GM23248 (cell line): ENCODE measurements around the gene YPEL4. TPM values are rescaled to one million over a fixed set of nuclear protein-coding genes. Genes with fewer than 3 reads are reported as not detected.

ENCODE experiments used
- DNase-seq: peaks from one replicate; pipeline ENCODE4 v3.0.0-alpha.2; 2015
- H2AFZ ChIP-seq: fragments of 200-600 bp; sonication (generic); 2 replicates; pipeline ENCODE4 v1.6.1; 2016; ENCODE audit warnings: antibody characterized with exemption
- H3F3A ChIP-seq: fragments of 200-600 bp; sonication (generic); 2 replicates; pipeline ENCODE4 v1.6.1; 2016; ENCODE audit warnings: mild to moderate bottlenecking, antibody characterized with exemption, mixed run types; ENCODE audit not compliant: insufficient read depth
- H3K27ac ChIP-seq: fragments of 200-600 bp; sonication (generic); 2 replicates; pipeline ENCODE4 v1.5.1; 2016; ENCODE audit warnings: mild to moderate bottlenecking
- H3K27me3 ChIP-seq: fragments of 200-600 bp; sonication (generic); replicated peaks from 2 replicates; pipeline ENCODE4 v1.6.1; 2016; ENCODE audit warnings: mild to moderate bottlenecking; ENCODE audit not compliant: insufficient read depth
- H3K36me3 ChIP-seq: fragments of 200-600 bp; sonication (generic); 2 replicates; pipeline ENCODE4 v1.6.1; 2016; ENCODE audit warnings: low read depth, mild to moderate bottlenecking
- H3K4me1 ChIP-seq: fragments of 200-600 bp; sonication (generic); 2 replicates; pipeline ENCODE4 v1.6.1; 2016; ENCODE audit warnings: mild to moderate bottlenecking; ENCODE audit not compliant: insufficient read depth
- H3K4me2 ChIP-seq: fragments of 200-600 bp; sonication (generic); one replicate; pipeline ENCODE4 v1.6.1; 2016; ENCODE audit warnings: mild to moderate bottlenecking; ENCODE audit not compliant: unreplicated experiment
- H3K4me3 ChIP-seq: fragments of 200-600 bp; sonication (generic); 2 replicates; pipeline ENCODE4 v1.5.1; 2016; ENCODE audit warnings: mild to moderate bottlenecking
- H3K79me2 ChIP-seq: fragments of 200-600 bp; sonication (generic); 2 replicates; pipeline ENCODE4 v1.6.1; 2016; ENCODE audit warnings: mild to moderate bottlenecking; ENCODE audit not compliant: insufficient read depth
- H3K9ac ChIP-seq: fragments of 200-600 bp; sonication (generic); 2 replicates; pipeline ENCODE4 v1.6.1; 2016; ENCODE audit warnings: mild to moderate bottlenecking
- H3K9me2 ChIP-seq: fragments of 200-600 bp; sonication (generic); 2 replicates; pipeline ENCODE4 v1.6.1; 2016; ENCODE audit warnings: mixed run types, mild to moderate bottlenecking, moderate library complexity; ENCODE audit not compliant: insufficient read depth
- H3K9me3 ChIP-seq: fragments of 200-600 bp; sonication (generic); one replicate; pipeline ENCODE4 v1.6.1; 2017; ENCODE audit warnings: low read depth
- H4K20me1 ChIP-seq: fragments of 200-600 bp; sonication (generic); 2 replicates; pipeline ENCODE4 v1.6.0; 2016; ENCODE audit not compliant: insufficient read depth
- EZH2 ChIP-seq: fragments of 200-600 bp; sonication (generic); IDR thresholded peaks from 2 replicates; pipeline ENCODE4 v1.6.1; 2018; ENCODE audit warnings: antibody characterized with exemption, mild to moderate bottlenecking; ENCODE audit not compliant: insufficient read depth, poor library complexity, severe bottlenecking
- EZH2phosphoT487 ChIP-seq: fragments of 200-600 bp; sonication (generic); IDR thresholded peaks from 2 replicates; pipeline ENCODE4 v1.6.1; 2018; ENCODE audit warnings: antibody characterized with exemption, moderate library complexity, mild to moderate bottlenecking, low read depth; ENCODE audit not compliant: insufficient read depth
- WGBS, 2 experiments: methylation state at CpG; one replicate each; pipeline ENCODE4 v1.1.6; 2015 to 2017; ENCODE audit warnings: low lambda C conversion rate in 2 of 2, low coverage in 1 of 2; ENCODE audit errors: missing lambda C conversion rate in 2 of 2; 5-methylcytosine and 5-hydroxymethylcytosine counted together
- in situ Hi-C: fragments of 300-500 bp; cut with MboI; formaldehyde crosslinking; loops from 2 replicates; pipeline ENCODE4 v1.15.0; 2020
- microRNA counts: library from miRNA; unstranded; fragments of <30 nt; microRNA quantifications from one replicate; lab custom pipeline; 2016
- microRNA-seq: library from miRNA; unstranded; fragments of <30 nt; microRNA quantifications from one replicate; pipeline ENCODE4, GENCODE V29; 2016; ENCODE audit warnings: borderline number of aligned reads
- polyA plus RNA-seq: library from polyadenylated mRNA; unstranded; fragments of >200 nt; fragmentation: Nextera tagmentation; extraction: Ambion mirVana; gene quantifications from 2 replicates; pipeline ENCODE4 v1.2.1, GENCODE V29; 2016
- small RNA-seq: library from RNA; depleted of rRNA; stranded (forward); fragments of <200 nt; gene quantifications from one replicate; pipeline ENCODE3, GENCODE V24; 2014; ENCODE audit warnings: low read depth, low replicate concordance
- total RNA-seq: library from RNA; depleted of rRNA; stranded (reverse); fragments of >200 nt; shearing (Covaris generic); gene quantifications from 2 replicates; pipeline ENCODE4 v1.2.3, GENCODE V29; 2014; rRNA removed

The YPEL4 gene
- total and polyA plus RNA-seq, 2 experiments from 2014 or later, result 0.49 to 1.7 TPM

GRCh38 chr11:57597916-57598830 lies 51.5 kb downstream of the YPEL4 start:
- peak; percentile 83 for DNase-seq
- H3K9me3 ChIP-seq, result no peaks in the 10 kb centered on the region
- H3K79me2 ChIP-seq, result no peaks in the 10 kb centered on the region
- peaks cover 12% of the 10 kb centered on the region; the same call in 1 of the 2 replicates for H3F3A ChIP-seq
- peak overlapping the region; percentile 83 for H3K4me2 ChIP-seq
- H3K4me1 ChIP-seq, result peaks cover 11% of the 10 kb centered on the region
- peak overlapping the region; percentile 91 for H2AFZ ChIP-seq
- H4K20me1 ChIP-seq, result no peaks in the 10 kb centered on the region
- peak overlapping the region; percentile 80 for H3K27ac ChIP-seq
- in situ Hi-C loops, result no loop called here
- WGBS, 2 experiments, result 2 to 4% methylated on average over 27 to 33 of the region's 33 CpGs
- H3K27me3 ChIP-seq, result no peaks in the 10 kb centered on the region
- no peaks in the 10 kb centered on the region for H3K36me3 ChIP-seq
- H3K9me2 ChIP-seq, result no peaks in the 10 kb centered on the region
- H3K4me3 ChIP-seq, result peak overlapping the region; percentile 77
- H3K9ac ChIP-seq, result peak overlapping the region; percentile 87
- TF ChIP-seq EZH2 (no peak), EZH2phosphoT487 (no peak)

GRCh38 chr11:57597461-57597915 lies 52.2 kb downstream of the YPEL4 start, which contains the start of gene SERPING1:
TSS of gene SERPING1 (plus strand) at chr11:57597685. CDS start at chr11:57598271, 586 bp downstream.
- H3K27ac ChIP-seq, result peak within 1 kb of the TSS; percentile 80
- peak within 1 kb of the TSS; percentile 83 for H3K4me2 ChIP-seq

GRCh38 chr11:57596266-57596885 lies 53.3 kb downstream of the YPEL4 start:
- Histone ChIP-seq H3K79me2 (no peaks in the 10 kb centered on the region), H3K4me3 (no peak overlapping the region), H3K9ac (no peak overlapping the region), H3K36me3 (no peaks in the 10 kb centered on the region), H3K4me2 (no peak overlapping the region), H2AFZ (peak overlapping the region; percentile 91; the same call in 1 of the 2 replicates), H4K20me1 (no peaks in the 10 kb centered on the region), H3K4me1 (peaks cover 11% of the 10 kb centered on the region), H3K9me3 (no peaks in the 10 kb centered on the region), H3K27ac (no peak overlapping the region), H3K27me3 (no peaks in the 10 kb centered on the region), H3F3A (peaks cover 12% of the 10 kb centered on the region; the same call in 1 of the 2 replicates), H3K9me2 (no peaks in the 10 kb centered on the region)
- 60 to 67% methylated on average over 5 of the region's 5 CpGs for WGBS, 2 experiments
- no peak for TF ChIP-seq EZH2
- TF ChIP-seq EZH2phosphoT487, result no peak
- in situ Hi-C loops, result no loop called here
- no peak for DNase-seq

More at GRCh38 chr11:57597461-57597915, 52.2 kb downstream of the YPEL4 start, which contains the start of gene SERPING1:
- peaks cover 11% of the 10 kb centered on the region for H3K4me1 ChIP-seq
- H2AFZ ChIP-seq, result peak within 1 kb of the TSS; percentile 91
- H3F3A ChIP-seq, result peaks cover 12% of the 10 kb centered on the region; the same call in 1 of the 2 replicates
- in situ Hi-C loops, result no loop called here
- no peaks in the 10 kb centered on the region for H4K20me1 ChIP-seq
- TF ChIP-seq EZH2 (no peak), EZH2phosphoT487 (no peak)
- no peaks in the 10 kb centered on the region for H3K36me3 ChIP-seq
- H3K9me3 ChIP-seq, result no peaks in the 10 kb centered on the region
- no peaks in the 10 kb centered on the region for H3K79me2 ChIP-seq
- peak within 1 kb of the TSS; percentile 87 for H3K9ac ChIP-seq
- no peaks in the 10 kb centered on the region for H3K27me3 ChIP-seq
- no peaks in the 10 kb centered on the region for H3K9me2 ChIP-seq
- WGBS, 2 experiments, result 6 to 9% methylated on average over 7 to 10 of the region's 10 CpGs
- peak within 1 kb of the TSS; percentile 77 for H3K4me3 ChIP-seq
- peak; percentile 53 for DNase-seq

MicroRNAs encoded within 50 kb of the gene (microRNA counts, 767-probe panel; counts per million panel counts)
- 7,447 counts per million, percentile 96 among the panel's probes with 10 or more counts for microRNA hsa-miR-130a-3p (lab: Ali Mortazavi, UCI)

Small RNAs within 50 kb of the gene (microRNA-seq; reads per million reads assigned to microRNA genes)
- 7,457 reads per million, percentile 93 among the genes with 10 or more reads in this experiment for gene MIR130A

Small RNAs within 50 kb of the gene (small RNA-seq; reads per million reads assigned to genes)
- gene MIR130A, result 13.4 reads per million, percentile 86 among the genes with 10 or more reads in this experiment

Other genes starting within 250 kb of the YPEL4 start
- gene SLC43A3, start 222.8 kb downstream of the YPEL4 start, total RNA-seq, result 23.2 and 57.7 TPM in 2 replicates
- gene SLC43A3, start 222.8 kb downstream of the YPEL4 start, polyA plus RNA-seq, result 33.3 and 33.4 TPM in 2 replicates
- gene RTN4RL2, start 189.4 kb downstream of the YPEL4 start, total RNA-seq, result 0.32 TPM in 1 of 2 replicates, not detected in the other
- gene RTN4RL2, start 189.4 kb downstream of the YPEL4 start, polyA plus RNA-seq, result 0.80 and 1.1 TPM in 2 replicates
- gene SLC43A1, start 134.2 kb downstream of the YPEL4 start, total RNA-seq, result 6.2 and 9.3 TPM in 2 replicates
- 7.1 and 7.7 TPM in 2 replicates for gene SLC43A1, start 134.2 kb downstream of the YPEL4 start, polyA plus RNA-seq
- 29.0 and 48.3 TPM in 2 replicates for gene TIMM10, start 119.2 kb downstream of the YPEL4 start, total RNA-seq
- gene TIMM10, start 119.2 kb downstream of the YPEL4 start, polyA plus RNA-seq, result 73.4 and 78.3 TPM in 2 replicates
- not detected in 2 replicates for gene SMTNL1, start 112.3 kb downstream of the YPEL4 start, total RNA-seq
- gene SMTNL1, start 112.3 kb downstream of the YPEL4 start, polyA plus RNA-seq, result not detected in 2 replicates
- gene UBE2L6, start 82.2 kb downstream of the YPEL4 start, total RNA-seq, result 32.8 and 41.5 TPM in 2 replicates
- 74.0 and 75.9 TPM in 2 replicates for gene UBE2L6, start 82.2 kb downstream of the YPEL4 start, polyA plus RNA-seq
- gene SERPING1, start 52.2 kb downstream of the YPEL4 start, total RNA-seq, result 98.0 and 147 TPM in 2 replicates
- gene SERPING1, start 52.2 kb downstream of the YPEL4 start, polyA plus RNA-seq, result 319 and 327 TPM in 2 replicates
- 19.6 and 21.0 TPM in 2 replicates for gene CLP1, start 7.8 kb upstream of the YPEL4 start, total RNA-seq
- gene CLP1, start 7.8 kb upstream of the YPEL4 start, polyA plus RNA-seq, result 16.2 and 16.4 TPM in 2 replicates
- 43.6 and 52.5 TPM in 2 replicates for gene ZDHHC5, start 18.2 kb upstream of the YPEL4 start, total RNA-seq
- gene ZDHHC5, start 18.2 kb upstream of the YPEL4 start, polyA plus RNA-seq, result 35.8 and 36.7 TPM in 2 replicates
- 17.7 and 33.4 TPM in 2 replicates for gene MED19, start 62.3 kb upstream of the YPEL4 start, total RNA-seq
- gene MED19, start 62.3 kb upstream of the YPEL4 start, polyA plus RNA-seq, result 37.1 and 39.6 TPM in 2 replicates
- gene TMX2, start 62.7 kb upstream of the YPEL4 start, total RNA-seq, result 68.5 and 88.1 TPM in 2 replicates
- gene TMX2, start 62.7 kb upstream of the YPEL4 start, polyA plus RNA-seq, result 101 and 105 TPM in 2 replicates
- gene SELENOH, start 91.6 kb upstream of the YPEL4 start, total RNA-seq, result 96.6 and 123 TPM in 2 replicates
- 181 and 184 TPM in 2 replicates for gene SELENOH, start 91.6 kb upstream of the YPEL4 start, polyA plus RNA-seq
- gene BTBD18, start 101.9 kb upstream of the YPEL4 start, total RNA-seq, result not detected in 2 replicates
- 0.10 TPM in 1 of 2 replicates, not detected in the other for gene BTBD18, start 101.9 kb upstream of the YPEL4 start, polyA plus RNA-seq
- 94.2 and 101 TPM in 2 replicates for gene CTNND1, start 111.9 kb upstream of the YPEL4 start, total RNA-seq
- 64.5 and 66.9 TPM in 2 replicates for gene CTNND1, start 111.9 kb upstream of the YPEL4 start, polyA plus RNA-seq